IgD-negative memory B cell (primary cell): ENCODE data around the gene GMDS. TPM values are rescaled to one million over a fixed set of nuclear protein-coding genes. Genes with fewer than 3 reads are reported as not detected.

Source experiments
- H3K27ac Mint-ChIP-seq, 3 donors: one replicate each; pipeline ENCODE4 v1.8.0; 2020 to 2022; ENCODE audit warnings: mild to moderate bottlenecking in 3 of 3, mixed read lengths in 3 of 3, moderate library complexity in 1 of 3
- H3K27me3 Mint-ChIP-seq: one replicate; pipeline ENCODE4 v1.8.0; 2021; ENCODE audit warnings: mixed read lengths
- H3K36me3 Mint-ChIP-seq: one replicate; pipeline ENCODE4 v1.8.0; 2020; ENCODE audit warnings: mild to moderate bottlenecking, mixed read lengths
- H3K4me1 Mint-ChIP-seq, 3 donors: one replicate each; pipeline ENCODE4 v1.8.0; 2020 to 2022; ENCODE audit warnings: mixed read lengths in 3 of 3, mild to moderate bottlenecking in 1 of 3
- H3K4me3 Mint-ChIP-seq, 4 donors: one replicate each; pipeline ENCODE4 v1.8.0; 2020 to 2022; ENCODE audit warnings: mild to moderate bottlenecking in 4 of 4, mixed read lengths in 4 of 4, moderate library complexity in 3 of 4
- H3K9me3 Mint-ChIP-seq, 3 donors: one replicate each; pipeline ENCODE4 v1.8.0; 2020 to 2021; ENCODE audit warnings: mixed read lengths in 3 of 3, mild to moderate bottlenecking in 1 of 3
- polyA plus RNA-seq: library from polyadenylated mRNA; unstranded; fragments of 300-500 nt; fragmentation: Illumina TruSeq; gene quantifications from one replicate; pipeline ENCODE4 v1.2.3, GENCODE V29; 2021

Gene GMDS
- polyA plus RNA-seq, 1 donor from 2014 or later: 17.0 TPM

DNA sequence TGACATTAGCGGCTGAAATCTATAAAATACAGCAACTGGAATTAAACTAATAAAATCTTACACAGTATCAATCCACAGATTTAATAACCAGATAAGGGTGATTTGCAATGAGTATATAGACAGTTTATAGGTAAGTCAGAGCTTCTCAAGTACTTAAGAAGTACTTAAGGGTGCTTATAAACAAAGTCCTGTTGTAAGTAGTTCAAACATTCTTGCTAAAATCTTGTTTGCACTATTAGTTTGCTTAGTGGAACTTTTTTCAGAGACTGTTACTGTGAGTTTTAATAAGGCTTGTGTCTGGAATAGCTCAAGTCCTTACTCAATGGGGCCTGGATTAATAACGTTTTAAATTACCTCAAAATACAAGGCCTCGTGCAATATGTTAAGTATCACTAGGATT is 240.5 kb downstream of the GMDS start:
- Mint-ChIP-seq H3K4me3 (no peak overlapping the region), H3K4me1 (no peaks in the 10 kb centered on the region), H3K27me3 (no peaks in the 10 kb centered on the region), H3K36me3 (peaks cover 12% of the 10 kb centered on the region), H3K9me3 (peaks cover 0 to 4% (median 0%) of the 10 kb centered on the region in 3 donors), H3K27ac (no peak overlapping the region)

DNA sequence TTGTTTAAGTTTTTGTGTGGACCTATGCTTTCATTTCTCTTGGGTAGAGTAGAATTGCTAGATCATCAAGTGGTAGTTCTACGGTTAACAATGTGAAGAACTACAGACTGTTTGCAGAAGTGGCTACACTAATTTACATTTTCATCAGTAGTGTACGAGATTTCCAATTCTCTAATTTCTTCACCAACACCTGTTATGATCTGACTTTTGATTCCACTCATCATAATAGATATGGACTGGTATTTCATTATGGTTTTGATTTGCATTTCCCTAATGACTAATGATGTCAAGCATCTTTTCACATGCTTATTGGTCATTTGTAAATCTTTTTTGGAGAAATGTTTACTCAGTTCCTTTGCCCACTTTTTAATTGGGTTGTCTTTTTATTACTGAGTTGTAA is 244.4 kb downstream of the GMDS start:
- no peaks in the 10 kb centered on the region for H3K4me1 Mint-ChIP-seq
- H3K4me3 Mint-ChIP-seq: no peak overlapping the region
- H3K9me3 Mint-ChIP-seq: peaks cover 0 to 4% (median 0%) of the 10 kb centered on the region in 3 donors
- no peaks in the 10 kb centered on the region for H3K27me3 Mint-ChIP-seq
- H3K36me3 Mint-ChIP-seq: peaks cover 5% of the 10 kb centered on the region
- no peak overlapping the region for H3K27ac Mint-ChIP-seq

DNA sequence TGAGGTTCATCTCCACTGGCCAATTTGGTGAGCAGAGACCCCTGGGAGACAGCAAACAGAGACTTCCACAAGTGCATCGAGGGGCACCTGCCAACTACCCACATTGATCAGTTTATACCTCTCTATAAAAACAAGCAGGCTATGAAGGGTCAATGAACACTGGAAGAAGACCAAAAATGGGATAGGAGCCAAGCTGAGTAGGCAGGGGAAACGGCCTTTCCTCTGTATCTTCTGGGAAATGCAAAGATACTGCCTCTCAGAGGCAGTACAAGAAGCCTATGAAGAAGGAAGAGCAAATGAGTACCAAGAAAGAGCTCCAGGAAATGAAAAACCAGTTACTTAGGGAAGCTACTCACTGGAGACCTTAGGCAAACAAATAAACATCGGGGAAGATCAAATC is 247.7 kb downstream of the GMDS start:
- H3K4me3 Mint-ChIP-seq: no peak overlapping the region
- peaks cover 5% of the 10 kb centered on the region for H3K36me3 Mint-ChIP-seq
- no peak overlapping the region for H3K27ac Mint-ChIP-seq
- no peaks in the 10 kb centered on the region for H3K9me3 Mint-ChIP-seq
- no peaks in the 10 kb centered on the region for H3K27me3 Mint-ChIP-seq
- no peaks in the 10 kb centered on the region for H3K4me1 Mint-ChIP-seq

DNA sequence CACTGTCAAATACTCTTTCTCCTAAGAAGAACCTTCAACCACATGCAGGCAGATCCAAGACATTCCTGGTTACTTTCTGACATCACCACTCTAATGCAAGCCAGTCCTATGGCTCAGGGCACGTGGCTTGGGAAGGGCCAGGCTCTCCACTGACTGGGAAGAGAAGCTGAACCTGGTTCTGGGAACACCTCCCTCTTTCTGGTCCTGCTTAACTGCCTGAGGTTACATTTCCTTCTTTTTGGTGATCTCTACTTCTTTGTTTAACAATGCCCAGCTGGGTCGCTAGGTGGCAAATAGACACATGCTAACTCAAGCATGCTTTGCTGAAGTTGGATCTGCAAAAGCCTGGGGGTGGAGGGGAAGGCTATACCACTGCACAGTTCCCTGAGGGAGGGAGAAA is 249.8 kb downstream of the GMDS start:
- Mint-ChIP-seq H3K36me3 (peaks cover 4% of the 10 kb centered on the region), H3K27ac (no peak overlapping the region), H3K9me3 (peaks cover 0 to 1% (median 0%) of the 10 kb centered on the region in 3 donors), H3K4me1 (no peaks in the 10 kb centered on the region), H3K4me3 (no peak overlapping the region), H3K27me3 (no peaks in the 10 kb centered on the region)

DNA sequence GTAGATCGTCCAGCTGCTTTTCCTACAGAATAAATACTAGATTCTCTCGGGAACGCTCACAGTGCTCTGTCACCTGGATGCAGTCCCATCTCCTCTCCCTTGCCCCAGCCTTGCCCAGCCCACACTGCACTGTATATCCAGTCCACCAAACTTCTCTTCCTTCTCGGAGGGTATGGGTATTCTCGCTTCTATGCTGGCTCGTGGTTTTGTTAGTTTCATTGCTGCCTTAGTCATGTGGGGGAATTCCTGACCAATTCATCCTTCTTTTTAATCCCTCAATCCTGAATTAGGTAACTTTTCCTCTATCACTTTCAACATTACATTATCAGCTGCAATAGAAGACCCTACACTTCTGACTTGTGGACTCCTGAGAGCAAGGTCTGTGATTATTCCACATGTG is 252.4 kb downstream of the GMDS start:
- H3K4me3 Mint-ChIP-seq: peak overlapping the region in 1 of 4 donors; percentile 54
- H3K4me1 Mint-ChIP-seq: peaks cover 0 to 3% (median 0%) of the 10 kb centered on the region in 3 donors
- H3K36me3 Mint-ChIP-seq: peaks cover 2% of the 10 kb centered on the region
- peaks cover 0 to 1% (median 0%) of the 10 kb centered on the region in 3 donors for H3K9me3 Mint-ChIP-seq
- no peak overlapping the region for H3K27ac Mint-ChIP-seq
- no peaks in the 10 kb centered on the region for H3K27me3 Mint-ChIP-seq

DNA sequence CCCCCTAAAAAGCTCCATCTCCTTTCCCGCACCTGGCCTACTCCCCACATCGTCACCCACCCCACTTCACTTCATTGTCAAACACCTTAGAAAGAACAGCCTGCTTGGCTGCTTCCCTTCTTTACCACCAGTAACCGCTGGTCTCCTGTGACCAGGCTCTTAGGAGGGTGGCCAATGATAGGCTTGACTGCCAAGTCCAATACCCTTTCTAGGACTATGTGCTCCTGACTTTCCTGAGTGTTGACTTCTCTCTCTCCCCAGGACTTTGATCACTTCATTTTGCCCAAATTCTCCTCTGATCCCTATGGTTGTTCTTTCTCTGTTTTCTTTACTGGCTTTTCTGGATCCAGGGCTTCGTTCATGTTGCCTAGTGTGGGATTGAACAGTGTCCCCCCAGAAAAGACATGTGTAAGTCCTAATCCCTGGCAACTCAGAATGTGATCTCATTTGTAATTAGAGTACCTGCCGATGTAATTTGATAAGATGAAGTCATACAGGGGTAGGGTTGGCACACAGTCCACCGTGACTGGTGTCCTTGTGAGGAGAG is 254.0 kb downstream of the GMDS start:
- Mint-ChIP-seq H3K27ac (no peak overlapping the region), H3K36me3 (peaks cover 2% of the 10 kb centered on the region)

DNA sequence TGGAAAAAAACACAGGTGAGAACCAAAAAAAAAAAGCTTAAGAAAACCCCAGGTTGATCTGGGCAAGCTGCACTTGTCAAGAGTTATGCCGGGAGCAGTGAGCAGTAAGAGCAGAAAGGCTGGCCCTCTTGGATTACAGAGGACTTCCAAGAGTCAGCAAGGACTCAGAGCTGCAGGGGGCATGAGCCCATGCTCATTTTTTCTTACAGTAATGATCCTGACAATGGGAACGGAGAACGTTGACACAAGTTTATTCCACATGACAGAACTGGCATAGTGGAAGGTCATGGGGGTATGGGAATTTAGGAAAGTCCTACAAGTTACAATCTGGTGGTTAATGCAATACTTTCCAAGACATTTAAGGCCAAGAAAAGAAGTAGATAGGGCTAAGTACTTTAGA is 256.6 kb downstream of the GMDS start:
- no peak overlapping the region for H3K27ac Mint-ChIP-seq
- H3K4me1 Mint-ChIP-seq: peaks cover 0 to 3% (median 0%) of the 10 kb centered on the region in 3 donors
- H3K9me3 Mint-ChIP-seq: peaks cover 0 to 9% (median 7%) of the 10 kb centered on the region in 3 donors

More for the DNA sequence above, 254.0 kb downstream of the GMDS start:
- Mint-ChIP-seq H3K4me3 (no peak overlapping the region), H3K27me3 (no peaks in the 10 kb centered on the region), H3K4me1 (peaks cover 0 to 3% (median 0%) of the 10 kb centered on the region in 3 donors), H3K9me3 (peaks cover 0 to 1% (median 0%) of the 10 kb centered on the region in 3 donors)

DNA sequence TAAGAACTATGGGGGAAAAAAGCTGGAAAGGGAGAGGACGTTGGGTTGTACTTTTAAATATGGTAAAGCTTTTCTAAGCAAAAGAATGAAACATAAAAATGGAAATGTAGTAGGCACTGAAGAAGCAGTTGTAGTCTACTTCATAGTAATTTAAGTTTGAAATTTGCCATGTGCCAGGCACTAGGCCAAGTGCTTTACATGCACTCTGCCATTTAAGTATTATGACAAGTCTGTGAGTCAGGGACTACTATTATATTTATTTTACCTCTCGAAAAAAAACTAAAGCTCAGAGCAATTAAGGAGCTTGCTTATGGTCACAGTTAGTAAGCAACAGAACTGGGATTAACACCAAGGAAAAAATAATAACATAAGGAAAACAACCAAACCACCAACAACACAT is 257.8 kb downstream of the GMDS start:
- no peak overlapping the region for H3K4me3 Mint-ChIP-seq
- H3K27ac Mint-ChIP-seq: no peak overlapping the region
- H3K4me1 Mint-ChIP-seq: peaks cover 0 to 3% (median 0%) of the 10 kb centered on the region in 3 donors
- H3K9me3 Mint-ChIP-seq: peaks cover 0 to 16% (median 13%) of the 10 kb centered on the region in 3 donors
- peaks cover 8% of the 10 kb centered on the region for H3K36me3 Mint-ChIP-seq
- H3K27me3 Mint-ChIP-seq: no peaks in the 10 kb centered on the region

More for the DNA sequence above, 256.6 kb downstream of the GMDS start:
- no peak overlapping the region for H3K4me3 Mint-ChIP-seq
- H3K36me3 Mint-ChIP-seq: peaks cover 3% of the 10 kb centered on the region
- H3K27me3 Mint-ChIP-seq: no peaks in the 10 kb centered on the region

DNA sequence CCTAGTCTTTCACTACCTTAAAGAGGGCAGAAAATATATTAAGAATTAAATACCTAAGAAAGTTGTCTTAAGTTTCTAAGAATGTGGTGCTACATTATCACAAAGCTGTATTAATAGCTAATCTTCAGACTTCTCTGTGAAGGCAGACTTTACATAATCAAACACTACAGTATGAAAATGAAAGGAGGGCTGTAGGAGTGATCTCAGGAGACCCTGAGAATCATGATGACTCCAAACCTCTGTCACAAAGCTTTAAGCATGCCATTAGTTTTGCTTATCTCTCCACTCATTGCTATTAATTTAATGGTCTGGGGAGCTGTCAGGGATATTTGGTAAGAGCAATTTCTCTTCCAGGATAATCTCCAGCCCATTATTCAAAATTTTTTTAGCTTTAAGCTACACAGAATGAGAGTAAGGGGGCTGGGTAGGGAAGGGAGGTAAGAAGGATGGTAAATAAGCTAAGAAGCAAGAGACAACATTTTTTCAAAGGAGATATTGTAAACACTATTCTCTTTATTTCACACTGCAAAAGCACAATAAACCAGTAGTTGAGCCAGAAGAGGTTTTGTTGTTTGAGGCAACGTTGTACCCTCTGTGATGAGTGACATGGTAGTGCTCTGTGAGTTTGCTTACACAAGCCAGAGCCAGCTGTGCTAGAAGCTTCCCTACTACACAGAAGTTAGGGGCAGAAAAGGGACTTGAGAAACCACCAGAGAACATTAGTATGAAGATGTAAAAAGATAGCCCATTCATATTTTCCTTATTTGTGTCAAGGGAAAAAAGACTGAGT is 258.8 kb downstream of the GMDS start:
- Mint-ChIP-seq H3K36me3 (peaks cover 8% of the 10 kb centered on the region), H3K27me3 (no peaks in the 10 kb centered on the region), H3K4me3 (no peak overlapping the region), H3K27ac (no peak overlapping the region), H3K9me3 (peaks cover 2 to 21% (median 19%) of the 10 kb centered on the region in 3 donors), H3K4me1 (peaks cover 0 to 3% (median 0%) of the 10 kb centered on the region in 3 donors)

DNA sequence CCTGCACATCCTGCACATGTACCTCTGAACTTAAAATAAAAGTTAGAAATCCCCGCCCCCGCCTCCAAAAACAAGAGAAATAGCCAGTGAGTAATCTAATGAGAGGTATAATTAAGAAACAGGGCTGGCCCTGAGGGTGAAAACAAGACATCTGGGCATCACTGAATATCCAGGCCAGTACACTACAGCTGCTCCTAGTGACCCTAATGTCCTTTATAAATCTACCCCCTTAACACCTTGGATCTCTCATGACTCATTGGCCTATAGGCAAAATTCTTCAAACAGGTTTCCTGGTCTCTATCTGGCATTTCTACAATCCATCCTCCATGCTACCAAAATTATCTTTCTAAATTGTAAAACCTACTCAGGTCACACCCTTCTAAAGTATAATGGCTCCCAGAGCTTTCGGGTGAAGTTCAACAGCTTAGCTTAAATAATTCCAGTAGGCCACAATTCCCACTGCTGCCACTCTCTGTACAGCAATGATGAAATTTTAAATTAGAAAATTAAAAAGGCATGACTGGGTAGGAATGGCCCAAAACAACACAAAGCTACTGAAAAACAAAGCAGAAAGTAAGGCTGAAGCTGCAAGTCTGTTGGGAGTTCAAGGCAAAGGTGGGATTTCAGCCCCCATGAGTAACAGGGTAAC is 260.9 kb downstream of the GMDS start:
- Mint-ChIP-seq H3K9me3 (peaks cover 10 to 38% (median 35%) of the 10 kb centered on the region in 3 donors), H3K27me3 (no peaks in the 10 kb centered on the region), H3K27ac (no peak overlapping the region), H3K36me3 (peaks cover 10% of the 10 kb centered on the region), H3K4me3 (no peak overlapping the region), H3K4me1 (peaks cover 0 to 3% (median 2%) of the 10 kb centered on the region in 3 donors)

DNA sequence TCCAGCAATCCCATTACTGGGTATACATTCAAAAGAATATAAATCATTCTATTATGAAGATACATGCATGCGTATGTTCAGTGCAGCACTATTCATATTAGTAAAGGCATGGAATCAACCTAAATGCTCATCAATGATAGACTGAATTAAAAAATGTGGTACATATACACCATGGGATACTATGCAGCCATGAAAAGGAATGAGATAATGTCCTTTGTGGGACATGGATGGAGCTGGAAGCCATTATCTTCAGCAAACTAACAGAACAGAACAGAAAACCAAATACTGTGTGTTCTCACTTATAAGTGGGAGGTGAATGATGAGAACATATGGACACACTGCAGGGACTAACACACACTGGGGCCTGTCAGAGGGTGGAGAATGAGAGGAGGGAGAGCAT is 261.6 kb downstream of the GMDS start:
- Mint-ChIP-seq H3K9me3 (peaks cover 10 to 44% (median 35%) of the 10 kb centered on the region in 3 donors), H3K27me3 (no peaks in the 10 kb centered on the region), H3K4me1 (peaks cover 0 to 2% (median 0%) of the 10 kb centered on the region in 3 donors), H3K36me3 (peaks cover 13% of the 10 kb centered on the region), H3K27ac (no peak overlapping the region), H3K4me3 (no peak overlapping the region)

DNA sequence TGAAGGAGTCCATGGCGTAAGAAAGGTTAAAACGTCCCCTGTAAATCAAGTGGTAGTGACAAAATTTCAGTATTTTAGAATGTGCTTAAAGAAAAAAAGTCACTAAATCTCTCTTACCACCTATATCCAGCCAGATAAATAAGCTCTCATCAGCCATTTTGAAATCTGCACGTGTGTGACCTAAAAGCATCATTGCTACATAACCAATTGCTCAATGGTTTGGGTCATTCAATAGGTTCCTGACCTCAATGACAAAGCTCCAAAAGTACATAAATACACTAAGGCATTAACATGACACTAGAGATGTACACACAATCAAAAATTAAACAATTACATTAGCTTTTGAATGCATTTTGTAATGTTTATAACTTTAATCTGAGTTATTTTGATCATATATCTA is 272.4 kb downstream of the GMDS start:
- H3K36me3 Mint-ChIP-seq: peaks cover 7% of the 10 kb centered on the region
- H3K4me3 Mint-ChIP-seq: no peak overlapping the region
- no peaks in the 10 kb centered on the region for H3K9me3 Mint-ChIP-seq
- no peaks in the 10 kb centered on the region for H3K27me3 Mint-ChIP-seq
- peaks cover 0 to 9% (median 2%) of the 10 kb centered on the region in 3 donors for H3K4me1 Mint-ChIP-seq
- H3K27ac Mint-ChIP-seq: peak overlapping the region in 1 of 3 donors; percentile 11

DNA sequence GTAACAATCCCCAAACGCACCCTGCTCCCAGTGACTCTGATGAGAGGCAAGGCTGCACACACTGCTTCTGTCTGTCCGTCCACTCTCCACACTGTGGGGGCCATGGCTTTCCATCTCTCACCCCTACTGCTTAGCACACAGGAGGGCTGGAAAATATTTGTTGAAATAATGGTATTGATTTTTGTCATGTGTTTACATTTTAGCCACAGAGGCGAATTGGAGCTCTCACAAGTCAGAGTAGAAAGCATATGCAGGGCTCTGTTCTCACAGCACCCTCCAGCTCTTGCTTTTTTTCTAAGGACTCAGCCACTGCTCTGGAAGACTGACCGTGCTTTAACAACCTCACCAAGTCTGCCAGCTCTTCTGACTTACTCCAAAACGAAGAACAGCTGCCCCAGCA is 273.8 kb downstream of the GMDS start:
- Mint-ChIP-seq H3K4me3 (no peak overlapping the region), H3K27me3 (no peaks in the 10 kb centered on the region), H3K36me3 (peaks cover 5% of the 10 kb centered on the region), H3K27ac (no peak overlapping the region), H3K4me1 (peaks cover 0 to 9% (median 0%) of the 10 kb centered on the region in 3 donors), H3K9me3 (no peaks in the 10 kb centered on the region)

DNA sequence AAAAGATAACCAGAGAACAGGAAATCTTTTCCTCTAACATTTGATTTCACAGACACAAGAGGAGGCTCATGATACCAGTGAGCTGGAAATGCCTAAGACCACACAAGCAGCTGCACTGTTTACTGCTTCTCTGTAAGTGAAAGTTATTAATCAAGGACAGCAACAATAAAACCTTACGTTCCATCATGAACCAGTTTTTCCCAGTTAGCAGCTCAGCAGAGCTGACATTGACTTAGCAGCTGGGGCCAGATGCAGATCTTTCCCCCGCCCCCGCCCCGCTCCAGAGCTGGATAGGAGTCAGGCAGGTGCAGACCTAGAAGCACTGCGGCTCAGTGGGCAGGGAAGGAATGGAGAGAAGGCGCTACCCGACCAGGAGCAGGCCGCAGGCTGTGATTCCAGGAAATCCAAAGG is 275.2 kb downstream of the GMDS start:
- H3K27me3 Mint-ChIP-seq: no peaks in the 10 kb centered on the region
- no peak overlapping the region for H3K27ac Mint-ChIP-seq
- H3K4me3 Mint-ChIP-seq: no peak overlapping the region
- peaks cover 0 to 9% (median 0%) of the 10 kb centered on the region in 3 donors for H3K4me1 Mint-ChIP-seq
- peaks cover 0 to under 1% (median 0%) of the 10 kb centered on the region in 3 donors for H3K9me3 Mint-ChIP-seq
- H3K36me3 Mint-ChIP-seq: peaks cover 7% of the 10 kb centered on the region

DNA sequence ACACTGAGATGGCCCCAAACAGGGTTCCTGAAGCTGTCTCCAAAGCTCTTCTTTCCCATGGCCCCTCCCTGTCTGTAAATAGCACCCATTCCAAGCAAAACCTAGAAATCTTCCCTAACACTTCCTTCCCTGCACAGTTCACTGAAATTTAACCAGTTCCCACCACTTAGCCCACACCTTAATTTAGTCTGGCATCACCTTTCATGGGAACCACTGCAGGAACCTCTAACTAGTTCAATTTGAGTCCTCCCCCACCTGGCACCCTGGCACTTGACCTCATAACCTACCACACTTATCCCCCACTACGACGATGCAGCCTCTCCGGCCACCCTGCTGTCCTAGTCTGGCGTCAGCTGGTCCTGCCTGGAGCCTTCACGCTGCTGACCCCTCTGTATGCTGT is 278.7 kb downstream of the GMDS start:
- H3K36me3 Mint-ChIP-seq: peaks cover 10% of the 10 kb centered on the region
- no peaks in the 10 kb centered on the region for H3K27me3 Mint-ChIP-seq
- H3K9me3 Mint-ChIP-seq: peaks cover 0 to 2% (median 0%) of the 10 kb centered on the region in 3 donors
- H3K4me1 Mint-ChIP-seq: no peaks in the 10 kb centered on the region
- H3K4me3 Mint-ChIP-seq: no peak overlapping the region
- no peak overlapping the region for H3K27ac Mint-ChIP-seq
